K562 (cell line): ENCODE data around the gene ABCC6. TPM values are rescaled to one million over a fixed set of nuclear protein-coding genes. Genes with fewer than 3 reads are reported as not detected.
A peak's percentile ranks its signal among the peaks of the same experiment; 100 is the strongest.
"Not testable (repeated sequence)": the region's sequence is repeated elsewhere in the genome, so short reads cannot be mapped to it uniquely, and the experiment has no call there.

Experiments
- ATAC-seq: fragments of 200-7000 bp; cut with Tn5 transposase; 3 replicates; pipeline ENCODE4 v1.9.1; 2020; ENCODE audit warnings: moderate library complexity
- BruUV-seq: library from RNA; stranded (reverse); fragments of 400-500 nt; replicated peaks from 2 replicates; lab custom pipeline; 2021; lab: Mats Ljungman, UMichigan
- CTCF ChIA-PET: fragments of 300-600 bp; formaldehyde crosslinking; extraction: SDS; loops from one replicate; lab custom pipeline; 2021; ENCODE audit warnings: low intra/inter-chr PET ratio; lab: Yijun Ruan, JAX
- POLR2A ChIA-PET: fragments of 300-600, 350-650 bp; sonication (Branson Sonifier 250); formaldehyde crosslinking; extraction: SDS; loops from one replicate; lab custom pipeline; 2021; ENCODE audit warnings: antibody characterized with exemption, inconsistent platforms; lab: Yijun Ruan, JAX
- DNase-seq, 4 experiments: peaks; one replicate each; pipeline versions ENCODE4 v3.0.0 to v3.0.0-alpha.2; 2011 to 2018; ENCODE audit warnings: low spot score in 3 of 4, mixed read lengths in 3 of 4; ENCODE audit errors: extremely low read depth in 1 of 4
- FAIRE-seq: peaks from 2 replicates; lab custom pipeline; 2011; peaks lifted over from hg19 to GRCh38; lab: Jason Lieb, UNC
- H2AFZ ChIP-seq: 2 replicates; pipeline ENCODE4 v1.6.0; 2011; ENCODE audit warnings: low read depth, low read length, control low read depth, inconsistent platforms
- H3K27ac ChIP-seq: fragments of 200-600 bp; 3 replicates; pipeline ENCODE4 v1.8.0; 2011; ENCODE audit warnings: low read depth, mild to moderate bottlenecking, control low read depth, inconsistent platforms, low read length, moderate library complexity, mixed read lengths; ENCODE audit errors: extremely low read depth
- H3K27me3 ChIP-seq, 2 experiments: fragments of 300-600 bp in 1 of 2; 2 replicates in 1 of 2; 3 replicates in 1 of 2; pipeline versions ENCODE4 v1.6.0 to v1.8.0; 2011; ENCODE audit warnings: inconsistent platforms in 2 of 2, low read length in 2 of 2, mild to moderate bottlenecking in 1 of 2, mixed read lengths in 1 of 2, moderate library complexity in 1 of 2; ENCODE audit not compliant: control insufficient read depth in 2 of 2, insufficient read depth in 2 of 2
- H3K36me3 ChIP-seq: fragments of 300-600 bp; 3 replicates; pipeline ENCODE4 v1.8.0; 2011; ENCODE audit warnings: mild to moderate bottlenecking, low read length, inconsistent platforms; ENCODE audit not compliant: control insufficient read depth, insufficient read depth
- H3K4me1 ChIP-seq, 2 experiments: fragments of 200-600 bp in 1 of 2; replicated peaks in 1 of 2; 2 replicates in 1 of 2; 3 replicates in 1 of 2; pipeline versions ENCODE4 v1.5.1 to v1.8.0; 2011; ENCODE audit warnings: inconsistent platforms in 2 of 2, low read length in 2 of 2, mild to moderate bottlenecking in 1 of 2, mixed read lengths in 1 of 2, moderate library complexity in 1 of 2; ENCODE audit not compliant: control insufficient read depth in 2 of 2, insufficient read depth in 2 of 2
- H3K4me2 ChIP-seq: 2 replicates; pipeline ENCODE4 v1.6.1; 2011; ENCODE audit warnings: low read length, control low read depth, inconsistent platforms, mixed read lengths; ENCODE audit not compliant: insufficient read depth
- H3K4me3 ChIP-seq: fragments of 200-600 bp; sonication (generic), shearing (Covaris generic); 2 replicates; pipeline ENCODE4 v1.5.1; 2016; ENCODE audit warnings: control low read depth, inconsistent platforms
- H3K79me2 ChIP-seq: fragments of 200-600 bp; 3 replicates; pipeline ENCODE4 v1.8.0; 2011; ENCODE audit warnings: low read length, inconsistent platforms; ENCODE audit not compliant: control insufficient read depth, insufficient read depth
- H3K9ac ChIP-seq, 2 experiments: 2 replicates each; pipeline versions ENCODE4 v1.6.0 to v1.6.1; 2011; ENCODE audit warnings: low read depth in 2 of 2, low read length in 2 of 2, control low read depth in 1 of 2, inconsistent platforms in 1 of 2, mild to moderate bottlenecking in 1 of 2, mixed read lengths in 1 of 2; ENCODE audit not compliant: insufficient read depth in 1 of 2
- H3K9me1 ChIP-seq: one replicate; pipeline ENCODE4 v1.6.0; 2011; ENCODE audit warnings: inconsistent platforms, mild to moderate bottlenecking, low read length, moderate library complexity; ENCODE audit not compliant: control insufficient read depth, insufficient read depth
- H3K9me3 ChIP-seq: replicated peaks from 2 replicates; pipeline ENCODE4 v1.5.1; 2011; ENCODE audit warnings: low read depth, low read length, inconsistent platforms; ENCODE audit not compliant: control insufficient read depth, insufficient read depth
- H4K20me1 ChIP-seq: replicated peaks from 2 replicates; pipeline ENCODE4 v1.6.1; 2011; ENCODE audit warnings: low read length, inconsistent platforms, mixed read lengths; ENCODE audit not compliant: control insufficient read depth, insufficient read depth
- WGBS: fragments of 100-300 bp; shearing (Covaris generic); methylation state at CpG from one replicate; pipeline ENCODE4 v1.1.6; 2016; ENCODE audit warnings: low coverage, mixed read lengths; ENCODE audit not compliant: insufficient coverage; ENCODE audit errors: missing lambda C conversion rate; 5-methylcytosine and 5-hydroxymethylcytosine counted together
- in situ Hi-C: fragments of 300-500 bp; cut with MboI; formaldehyde crosslinking; loops from 4 replicates; pipeline ENCODE4 v1.15.0; 2018; ENCODE audit warnings: inconsistent platforms, mixed read lengths
- intact Hi-C: fragments of 100-400 bp; cut with micrococcal nuclease; formaldehyde crosslinking; loops from 2 replicates; pipeline ENCODE4 v1.14.2; 2022
- polyA plus RNA-seq, 8 experiments: library from polyadenylated mRNA; depleted of rRNA in 4 of 8; stranded (reverse) in 5 of 8; unstranded in 3 of 8; fragments of >200 nt; fragmentation: Nextera tagmentation in 2 of 8; fragmentation: Illumina TruSeq in 1 of 8; extraction: Ambion mirVana in 2 of 8; extraction: Trizol in 1 of 8; gene quantifications; 2 replicates each; pipeline versions ENCODE4 v1.2.1 to v1.2.3, GENCODE V29; 2011 to 2014; ENCODE audit warnings: inconsistent platforms in 1 of 8, missing spikeins in 1 of 8
- total RNA-seq, 7 experiments: library from RNA; depleted of rRNA in 6 of 7; stranded (reverse); fragments of >200 nt in 6 of 7; fragmentation: Illumina TruSeq in 2 of 7; extraction: Trizol in 2 of 7; gene quantifications; 2 replicates each; pipeline versions ENCODE4 v1.2.1 to v1.2.3, GENCODE V29; 2011 to 2021; ENCODE audit warnings: low replicate concordance in 1 of 7
- TF ChIP-seq, protein P1 (sequence below), 2 experiments: fragments of 450-650 bp in 1 of 2; sonication (generic) in 1 of 2; formaldehyde crosslinking in 1 of 2; IDR thresholded peaks; 2 replicates each; pipeline versions ENCODE4 v1.7.1 to v1.9.0; 2016 to 2022; ENCODE audit warnings: inconsistent platforms in 1 of 2, mild to moderate bottlenecking in 1 of 2, missing genetic modification reagents in 1 of 2

The ABCC6 gene
- total and polyA plus RNA-seq, 9 of the 15 experiments (the other 6 are each of a cell fraction or from before 2014, with no cell fraction given) = 0.03 to 0.46 (median 0.07) TPM; not detected in 4

DNA sequence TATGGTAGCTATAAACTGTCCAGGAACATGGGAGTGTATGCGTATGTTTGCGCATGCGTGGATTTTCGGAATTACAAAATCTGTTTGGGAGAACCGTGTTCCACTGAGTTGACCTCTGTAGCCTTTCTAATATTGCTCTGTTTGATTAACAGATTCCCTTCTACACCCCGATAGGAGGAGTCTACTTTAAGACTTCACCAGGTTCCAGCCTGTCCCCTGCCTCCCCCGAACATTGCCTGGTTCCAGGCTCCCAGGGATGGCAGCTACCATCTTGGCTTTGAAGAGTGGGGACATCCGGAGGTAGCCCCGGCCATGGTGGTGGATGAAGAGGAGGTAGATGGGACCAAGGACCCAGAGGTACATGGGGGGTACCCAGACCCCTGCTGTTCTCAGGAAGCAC lies 1.9 kb downstream of the ABCC6 start:
- H3K79me2 ChIP-seq, H3K27ac ChIP-seq, in situ Hi-C loops, H3K9ac ChIP-seq, ATAC-seq, POLR2A ChIA-PET, H3K4me3 ChIP-seq, FAIRE-seq, H3K9me3 ChIP-seq, H3K9me1 ChIP-seq, H3K27me3 ChIP-seq, BruUV-seq, H3K4me1 ChIP-seq, H3K4me2 ChIP-seq, H2AFZ ChIP-seq, intact Hi-C loops, H4K20me1 ChIP-seq, DNase-seq, CTCF ChIA-PET, H3K36me3 ChIP-seq: not testable (repeated sequence)
- WGBS = 0% methylated on average over 2 of the region's 9 CpGs

DNA sequence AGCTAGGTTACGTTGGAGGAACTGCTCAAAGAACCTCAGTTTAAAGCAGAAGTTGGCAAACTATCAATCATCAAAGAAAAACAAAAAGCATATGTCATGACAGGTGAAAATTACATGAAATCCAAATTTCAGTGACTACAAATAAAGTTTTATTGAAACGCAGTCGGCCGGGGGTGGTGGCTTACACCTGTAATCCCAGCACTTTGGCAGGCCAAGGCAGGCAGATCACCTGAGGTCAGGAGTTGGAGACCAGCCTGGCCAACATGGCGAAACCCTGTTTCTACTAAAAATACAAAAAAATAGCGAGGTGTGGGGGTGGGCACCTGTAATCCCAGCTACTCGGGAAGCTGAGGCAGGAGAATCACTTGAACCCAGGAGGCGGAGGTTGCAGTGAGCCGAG lies 2.8 kb downstream of the ABCC6 start:
- 17% methylated on average over 5 of the region's 9 CpGs for WGBS
- ATAC-seq, FAIRE-seq: not testable (repeated sequence)

More for the DNA sequence above, 2.8 kb downstream of the ABCC6 start:
- H3K27me3 ChIP-seq, H3K9ac ChIP-seq, H4K20me1 ChIP-seq, H3K79me2 ChIP-seq, H3K4me3 ChIP-seq, CTCF ChIA-PET, H3K36me3 ChIP-seq, H3K27ac ChIP-seq, H3K4me2 ChIP-seq, in situ Hi-C loops, DNase-seq, intact Hi-C loops, H2AFZ ChIP-seq, H3K9me1 ChIP-seq, BruUV-seq, H3K4me1 ChIP-seq, H3K9me3 ChIP-seq, POLR2A ChIA-PET: not testable (repeated sequence)
- TF ChIP-seq, protein P1, sequence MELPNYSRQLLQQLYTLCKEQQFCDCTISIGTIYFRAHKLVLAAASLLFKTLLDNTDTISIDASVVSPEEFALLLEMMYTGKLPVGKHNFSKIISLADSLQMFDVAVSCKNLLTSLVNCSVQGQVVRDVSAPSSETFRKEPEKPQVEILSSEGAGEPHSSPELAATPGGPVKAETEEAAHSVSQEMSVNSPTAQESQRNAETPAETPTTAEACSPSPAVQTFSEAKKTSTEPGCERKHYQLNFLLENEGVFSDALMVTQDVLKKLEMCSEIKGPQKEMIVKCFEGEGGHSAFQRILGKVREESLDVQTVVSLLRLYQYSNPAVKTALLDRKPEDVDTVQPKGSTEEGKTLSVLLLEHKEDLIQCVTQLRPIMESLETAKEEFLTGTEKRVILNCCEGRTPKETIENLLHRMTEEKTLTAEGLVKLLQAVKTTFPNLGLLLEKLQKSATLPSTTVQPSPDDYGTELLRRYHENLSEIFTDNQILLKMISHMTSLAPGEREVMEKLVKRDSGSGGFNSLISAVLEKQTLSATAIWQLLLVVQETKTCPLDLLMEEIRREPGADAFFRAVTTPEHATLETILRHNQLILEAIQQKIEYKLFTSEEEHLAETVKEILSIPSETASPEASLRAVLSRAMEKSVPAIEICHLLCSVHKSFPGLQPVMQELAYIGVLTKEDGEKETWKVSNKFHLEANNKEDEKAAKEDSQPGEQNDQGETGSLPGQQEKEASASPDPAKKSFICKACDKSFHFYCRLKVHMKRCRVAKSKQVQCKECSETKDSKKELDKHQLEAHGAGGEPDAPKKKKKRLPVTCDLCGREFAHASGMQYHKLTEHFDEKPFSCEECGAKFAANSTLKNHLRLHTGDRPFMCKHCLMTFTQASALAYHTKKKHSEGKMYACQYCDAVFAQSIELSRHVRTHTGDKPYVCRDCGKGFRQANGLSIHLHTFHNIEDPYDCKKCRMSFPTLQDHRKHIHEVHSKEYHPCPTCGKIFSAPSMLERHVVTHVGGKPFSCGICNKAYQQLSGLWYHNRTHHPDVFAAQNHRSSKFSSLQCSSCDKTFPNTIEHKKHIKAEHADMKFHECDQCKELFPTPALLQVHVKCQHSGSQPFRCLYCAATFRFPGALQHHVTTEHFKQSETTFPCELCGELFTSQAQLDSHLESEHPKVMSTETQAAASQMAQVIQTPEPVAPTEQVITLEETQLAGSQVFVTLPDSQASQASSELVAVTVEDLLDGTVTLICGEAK (IDR thresholded peaks at IDR 0.05) = peak; percentile 84
- TF ChIP-seq, protein P1 (CRISPR knock-in tag; IDR thresholded peaks at IDR 0.05) = peak; percentile 82
